Cardiac fibroblast (primary cell): ENCODE measurements around the gene SZRD1.
"Not testable (repeated sequence)": the region's sequence is repeated elsewhere in the genome, so short reads cannot be mapped to it uniquely, and the experiment has no call there.

ENCODE experiments used
- DNase-seq, 2 donors: peaks; one replicate each; pipeline versions ENCODE4 v3.0.0 to v3.0.0-alpha.2; 2010; ENCODE audit warnings: low read depth in 2 of 2
- H3K4me3 ChIP-seq, 2 donors: replicated peaks in 1 of 2; 1 replicate in 1 of 2; 2 replicates in 1 of 2; pipeline ENCODE4 v1.5.1; 2011; ENCODE audit warnings: low read depth in 2 of 2, low read length in 2 of 2, mild to moderate bottlenecking in 2 of 2, moderate library complexity in 1 of 2
- TF ChIP-seq, protein P1 (sequence below): IDR thresholded peaks from one replicate; pipeline ENCODE4 v1.5.1; 2011; ENCODE audit warnings: low read depth, mild to moderate bottlenecking, low read length, inconsistent platforms

SZRD1 gene

GRCh38 chr1:16338961-16339360, 28.1 kb upstream of the SZRD1 start:
- TF ChIP-seq, protein P1, sequence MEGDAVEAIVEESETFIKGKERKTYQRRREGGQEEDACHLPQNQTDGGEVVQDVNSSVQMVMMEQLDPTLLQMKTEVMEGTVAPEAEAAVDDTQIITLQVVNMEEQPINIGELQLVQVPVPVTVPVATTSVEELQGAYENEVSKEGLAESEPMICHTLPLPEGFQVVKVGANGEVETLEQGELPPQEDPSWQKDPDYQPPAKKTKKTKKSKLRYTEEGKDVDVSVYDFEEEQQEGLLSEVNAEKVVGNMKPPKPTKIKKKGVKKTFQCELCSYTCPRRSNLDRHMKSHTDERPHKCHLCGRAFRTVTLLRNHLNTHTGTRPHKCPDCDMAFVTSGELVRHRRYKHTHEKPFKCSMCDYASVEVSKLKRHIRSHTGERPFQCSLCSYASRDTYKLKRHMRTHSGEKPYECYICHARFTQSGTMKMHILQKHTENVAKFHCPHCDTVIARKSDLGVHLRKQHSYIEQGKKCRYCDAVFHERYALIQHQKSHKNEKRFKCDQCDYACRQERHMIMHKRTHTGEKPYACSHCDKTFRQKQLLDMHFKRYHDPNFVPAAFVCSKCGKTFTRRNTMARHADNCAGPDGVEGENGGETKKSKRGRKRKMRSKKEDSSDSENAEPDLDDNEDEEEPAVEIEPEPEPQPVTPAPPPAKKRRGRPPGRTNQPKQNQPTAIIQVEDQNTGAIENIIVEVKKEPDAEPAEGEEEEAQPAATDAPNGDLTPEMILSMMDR: no peak
- DNase-seq: no peak
- H3K4me3 ChIP-seq: no peak overlapping the region

GRCh38 chr1:16340673-16341072, 26.4 kb upstream of the SZRD1 start:
- no peak overlapping the region for H3K4me3 ChIP-seq
- DNase-seq: no peak
- TF ChIP-seq, protein P1: no peak

GRCh38 chr1:16342331-16343062, 24.5 kb upstream of the SZRD1 start:
- H3K4me3 ChIP-seq: no peak overlapping the region
- TF ChIP-seq, protein P1: no peak
- no peak for DNase-seq

GRCh38 chr1:16343276-16343675, 23.8 kb upstream of the SZRD1 start:
- not testable (repeated sequence) for H3K4me3 ChIP-seq, DNase-seq

DNA sequence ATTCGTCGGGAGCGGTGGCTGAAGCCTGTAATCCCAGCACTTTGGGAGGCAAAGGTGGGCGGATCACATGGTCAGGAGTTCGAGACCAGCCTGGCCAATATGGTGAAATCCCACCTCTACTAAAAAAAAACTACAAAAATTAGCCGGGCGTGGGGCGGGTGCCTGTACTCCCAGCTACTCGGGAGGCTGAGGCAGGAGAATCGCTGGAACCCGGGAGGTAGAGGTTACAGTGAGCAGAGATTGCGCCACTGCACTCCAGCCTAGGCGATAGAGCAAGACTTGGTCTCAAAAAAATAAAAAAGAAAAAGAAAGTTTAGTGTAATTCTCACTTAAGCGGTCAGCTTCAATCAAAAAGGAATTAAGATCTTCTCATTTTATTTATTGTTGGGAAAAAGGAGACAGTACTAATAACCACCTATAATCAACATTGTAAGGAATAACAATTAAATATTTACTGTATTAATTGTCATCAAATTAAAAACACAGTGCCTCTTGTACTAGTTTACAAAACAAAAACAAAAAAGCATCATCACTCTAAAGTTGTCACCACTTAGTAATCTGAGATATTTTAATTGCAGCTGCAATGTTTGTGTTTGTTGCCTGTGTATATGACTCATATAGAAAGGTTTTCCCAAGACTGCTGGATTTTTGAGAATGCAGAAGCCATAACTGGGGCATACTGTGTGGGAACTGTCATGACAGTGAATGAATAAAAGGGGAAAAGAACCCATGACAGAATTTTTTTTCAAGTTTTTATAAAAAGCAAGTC, 18.4 kb upstream of the SZRD1 start:
- TF ChIP-seq, protein P1: no peak
- H3K4me3 ChIP-seq: no peak overlapping the region
- DNase-seq: peak; percentile 67 to 87

DNA sequence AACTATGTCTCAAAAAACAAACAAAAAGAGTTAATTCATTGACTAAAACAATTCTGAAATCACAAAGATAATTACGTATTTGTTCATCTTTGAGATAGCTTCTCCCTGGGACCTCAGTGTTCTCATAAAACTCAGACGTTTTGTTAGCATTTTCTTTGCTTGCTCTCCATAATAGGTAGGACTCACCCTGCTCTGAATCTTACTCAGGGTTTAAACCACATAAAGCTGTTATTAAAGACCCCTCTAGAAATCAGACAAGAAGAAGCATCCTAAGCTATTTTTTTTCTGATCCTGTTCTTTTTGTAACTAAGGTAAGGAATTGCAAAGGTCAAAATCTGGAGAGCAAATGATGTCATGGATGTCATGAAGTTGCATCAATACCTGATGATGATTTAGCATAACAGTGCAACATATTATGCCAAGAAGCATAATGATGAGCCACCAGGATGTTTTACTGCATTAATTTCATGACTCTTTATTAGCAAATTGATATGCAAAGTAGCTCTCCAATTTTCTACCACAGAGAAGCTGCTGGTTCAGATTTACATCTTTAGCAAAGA, 17.1 kb upstream of the SZRD1 start:
- H3K4me3 ChIP-seq: no peak overlapping the region
- TF ChIP-seq, protein P1: no peak

GRCh38 chr1:16351456-16351993, 15.5 kb upstream of the SZRD1 start:
- DNase-seq: peak; percentile 35 to 50
- peak overlapping the region; percentile 94 to 95 for H3K4me3 ChIP-seq
- TF ChIP-seq, protein P1: no peak

More for the DNA sequence above, 17.1 kb upstream of the SZRD1 start:
- peak in 1 of 2 donors; percentile 33 for DNase-seq
